T47D (cell line): ENCODE measurements around the gene GPR25.

Source experiments
- DNase-seq, 2 experiments: peaks; one replicate each; pipeline versions ENCODE4 v3.0.0 to v3.0.0-alpha.2; 2011 to 2012; ENCODE audit warnings: low read depth in 1 of 2, low spot score in 1 of 2
- JUND ChIP-seq: IDR thresholded peaks from 2 replicates; pipeline ENCODE4 v1.6.1; 2012; ENCODE audit warnings: low read depth
- in situ Hi-C: cut with HindIII; loops from 2 replicates; pipeline ENCODE4 v1.10.0; 2016; ENCODE audit warnings: low sequenced_read_pairs, low pct_unique_long_range_greater_than_20kb

Gene GPR25

GRCh38 chr1:200872446-200873115 lies at the start of gene GPR25:
GPR25 (plus strand) TSS chr1:200872981; CDS start chr1:200873038, 57 bp downstream.
- TF ChIP-seq JUND = no peak
- DNase-seq = no peak
- in situ Hi-C loops = no loop called here

GRCh38 chr1:200831091-200831490 lies 41.7 kb upstream of the GPR25 start:
- DNase-seq = no peak
- in situ Hi-C loops = no loop called here
- no peak for TF ChIP-seq JUND

- no peak for DNase-seq
- in situ Hi-C loops = no loop called here
- no peak for TF ChIP-seq JUND
Observed at GRCh38 chr1:200834383-200834782, 38.4 kb upstream of the GPR25 start.

- no peak for DNase-seq
- in situ Hi-C loops = no loop called here
- no peak for TF ChIP-seq JUND
Observed at GRCh38 chr1:200836213-200836612, 36.6 kb upstream of the GPR25 start.

DNA sequence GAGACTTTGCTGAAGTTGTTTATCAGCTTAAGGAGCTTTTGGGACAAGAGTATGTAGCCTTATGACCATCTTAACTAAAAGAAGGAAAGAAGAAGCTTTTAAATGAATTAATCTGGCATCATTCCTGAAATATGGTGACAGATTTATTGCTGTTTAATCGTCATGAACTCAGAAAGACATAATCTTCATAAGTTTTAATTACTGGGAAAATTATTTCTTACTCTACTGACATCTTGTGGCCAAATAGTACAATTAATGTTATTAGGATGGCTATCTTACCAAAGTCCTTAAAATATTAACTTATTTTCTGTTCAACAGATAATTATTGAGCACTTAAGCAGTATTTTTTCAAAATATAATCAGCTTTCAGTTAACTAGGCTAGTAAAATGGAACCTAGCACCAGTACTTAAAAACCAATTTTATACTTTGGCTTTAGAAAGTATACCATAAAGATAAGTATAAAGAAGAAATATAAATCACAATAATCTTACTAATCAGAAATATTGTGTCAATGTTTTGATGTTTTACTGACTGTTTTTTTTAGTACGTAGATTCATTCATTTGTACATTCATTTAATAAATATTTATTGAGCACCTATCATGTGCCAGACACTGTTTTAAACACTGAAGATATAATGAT lies 34.7 kb upstream of the GPR25 start:
- TF ChIP-seq JUND = no peak
- in situ Hi-C loops = no loop called here
- DNase-seq = peak in 1 of 2 experiments; percentile 16

GRCh38 chr1:200838676-200839445 lies 33.9 kb upstream of the GPR25 start:
- no peak for TF ChIP-seq JUND
- in situ Hi-C loops = no loop called here
- no peak for DNase-seq

- in situ Hi-C loops = no loop called here
- TF ChIP-seq JUND = no peak
- no peak for DNase-seq
Observed at GRCh38 chr1:200845360-200845759, 27.4 kb upstream of the GPR25 start.

- no peak for TF ChIP-seq JUND
- in situ Hi-C loops = no loop called here
- DNase-seq = no peak
Observed at GRCh38 chr1:200846398-200846797, 26.4 kb upstream of the GPR25 start.

DNA sequence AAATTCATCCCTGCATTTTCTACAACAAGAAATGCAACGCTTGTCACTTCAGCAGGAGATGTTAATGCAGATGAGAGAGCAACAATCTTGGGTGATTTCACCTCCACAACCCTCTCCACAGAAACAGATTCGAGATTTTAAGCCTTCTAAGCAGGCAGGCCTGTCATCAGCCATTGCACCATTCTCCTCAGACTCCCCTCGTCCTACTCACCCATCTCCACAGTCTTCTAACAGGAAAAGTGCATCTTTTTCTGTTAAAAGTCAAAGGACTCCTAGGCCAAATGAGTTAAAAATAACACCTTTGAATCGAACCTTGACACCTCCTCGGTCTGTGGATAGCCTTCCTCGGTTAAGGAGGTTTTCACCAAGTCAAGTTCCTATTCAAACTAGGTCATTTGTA lies 23.4 kb upstream of the GPR25 start:
- in situ Hi-C loops = no loop called here

GRCh38 chr1:200850554-200850953 lies 22.2 kb upstream of the GPR25 start:
- in situ Hi-C loops = no loop called here
- no peak for DNase-seq
- TF ChIP-seq JUND = no peak

More for the DNA sequence above, 23.4 kb upstream of the GPR25 start:
- TF ChIP-seq JUND = no peak
- DNase-seq = no peak

DNA sequence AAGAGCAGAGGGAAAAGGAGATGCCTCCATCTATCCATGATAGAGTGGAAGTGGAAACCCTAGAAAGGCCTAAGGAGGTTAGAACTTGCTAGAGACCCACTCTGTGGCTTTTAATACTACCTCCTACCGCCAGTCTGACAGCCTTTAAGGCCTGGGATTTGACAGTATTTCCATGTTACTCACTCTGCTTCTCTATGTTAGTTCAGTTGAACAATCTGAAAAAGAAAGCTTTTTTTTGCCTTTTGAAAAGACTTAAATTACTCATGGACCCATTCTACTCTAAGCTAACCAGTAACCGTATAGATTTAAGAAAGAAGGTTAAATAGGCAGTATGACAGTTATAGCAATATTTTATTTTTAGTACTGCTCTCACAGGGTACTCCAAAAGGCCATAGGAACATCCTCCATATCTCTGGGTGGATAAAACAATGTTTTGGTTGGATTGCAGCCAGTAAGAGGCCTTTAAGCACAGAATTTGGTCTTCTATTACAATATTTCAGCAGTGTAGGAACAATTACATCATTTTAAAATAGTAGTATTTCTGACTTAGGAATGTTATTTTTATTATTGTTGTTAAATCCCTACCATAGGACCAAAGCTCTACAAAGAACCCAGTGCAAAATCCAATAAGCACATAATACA lies 15.9 kb upstream of the GPR25 start:
- in situ Hi-C loops = no loop called here
- DNase-seq = no peak

DNA sequence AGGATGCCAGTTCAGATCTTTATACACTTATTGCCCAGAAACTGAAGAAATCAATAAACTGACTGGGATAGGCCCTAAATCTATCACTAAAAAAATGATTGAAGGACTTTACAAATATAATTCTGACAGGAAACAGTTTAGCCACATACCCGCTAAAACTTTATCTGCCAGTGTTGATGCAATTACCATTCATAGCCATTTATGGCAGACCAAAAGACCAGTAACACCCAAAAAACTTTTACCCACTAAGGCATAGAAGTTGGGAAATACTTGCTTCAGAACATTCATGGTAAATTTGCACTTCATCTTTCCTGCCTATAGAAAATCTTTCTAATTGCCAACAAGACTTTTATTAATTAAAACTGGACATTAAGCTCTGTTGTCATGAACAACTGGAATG lies 15.0 kb upstream of the GPR25 start:
- in situ Hi-C loops = no loop called here
- DNase-seq = no peak
- no peak for TF ChIP-seq JUND

More for the DNA sequence above, 15.9 kb upstream of the GPR25 start:
- TF ChIP-seq JUND = no peak
